Pancreas (tissue), 10 donors: ENCODE measurements around the gene XRCC3. TPM values are rescaled to one million over a fixed set of nuclear protein-coding genes. Genes with fewer than 3 reads are reported as not detected.
A peak's percentile ranks its signal among the peaks of the same experiment; 100 is the strongest.

Experiments
- ATAC-seq, 4 donors: fragments of 200-7000 bp; cut with Tn5 transposase; one replicate each; pipeline versions ENCODE4 v1.8.0 to v1.9.1; 2020; ENCODE audit warnings: mild to moderate bottlenecking in 4 of 4, moderate library complexity in 4 of 4
- DNase-seq, 6 donors: peaks; one replicate each; pipeline ENCODE4 v3.0.0-alpha.2; 2020
- FAIRE-seq: peaks from 2 replicates; lab custom pipeline; 2012; peaks lifted over from hg19 to GRCh38; lab: Jason Lieb, UNC
- H3K27ac ChIP-seq, 4 donors: fragments of 200-600 bp; sonication (generic); 1 replicate in 3 of 4; 2 replicates in 1 of 4; pipeline versions ENCODE4 v1.5.0 to v1.8.0; 2020
- H3K27me3 ChIP-seq, 4 donors: fragments of 200-600 bp; one replicate each; pipeline ENCODE4 v1.8.0; 2021
- H3K36me3 ChIP-seq, 3 donors: fragments of 200-600 bp; sonication (generic) in 1 of 3; one replicate each; pipeline versions ENCODE4 v1.5.0 to v1.8.0; 2020 to 2021
- H3K4me1 ChIP-seq, 3 donors: fragments of 200-600 bp; one replicate each; pipeline ENCODE4 v1.8.0; 2021
- H3K4me3 ChIP-seq, 4 donors: fragments of 200-600 bp; sonication (generic) in 2 of 4; one replicate each; pipeline versions ENCODE4 v1.5.0 to v1.8.0; 2020 to 2021
- H3K9me3 ChIP-seq, 4 donors: fragments of 200-600 bp; one replicate each; pipeline ENCODE4 v1.8.0; 2021
- WGBS, 2 donors: extraction: QIAGEN DNeasy Blood & Tissue Kit; methylation state at CpG; one replicate each; pipeline ENCODE4 v1.1.7; 2013; 5-methylcytosine and 5-hydroxymethylcytosine counted together
- intact Hi-C, 3 donors: fragments of 100-400 bp; cut with DNase I; formaldehyde crosslinking; loops; one replicate each; pipeline versions ENCODE4 v1.11.1 to v1.14.2; 2022
- polyA plus RNA-seq, 2 donors: library from polyadenylated mRNA; stranded (reverse); fragments of 200-250 nt; gene quantifications; one replicate each; pipeline ENCODE4 v1.2.3, GENCODE V29; 2013
- total RNA-seq, 6 donors: library from RNA; stranded (reverse); fragmentation: NEBNext Ultra II Directional in 4 of 6; extraction: Animal tissue kit (Norgen Biotek cat#: 25700) in 4 of 6; gene quantifications; one replicate each; pipeline versions ENCODE4 v1.2.1 to v1.2.4, GENCODE V29; 2021 to 2023
- TF ChIP-seq, protein P1 (sequence below), 4 donors: fragments of 200-600 bp; sonication (generic) in 3 of 4; IDR thresholded peaks; one replicate each; pipeline versions ENCODE4 v1.5.0 to v1.8.0; 2021; ENCODE audit warnings: antibody characterized with exemption in 4 of 4
- donor health status: healthy with polysubstance abuse.
- donor health status: DM: no; HTN: no; CAD: no; lungs with moderate emphysema.
- donor health status: DM: no; HTN: no; CAD: no.
- donor health status: control.
- donor health status: control.
- donor health status: Bipolar disorder and iron deficiency.
- donor health status: DM: yes; HTN: yes; CAD: no.
- donor health status: DM: no; HTN: no; CAD: no.
- donor health status: DM: no; HTN: no; CAD: no.
- donor health status: DM: yes; HTN: yes; CAD: no.

Gene XRCC3
- total and polyA plus RNA-seq, 8 donors = 1.7 to 5.2 (median 3.0) TPM

DNA sequence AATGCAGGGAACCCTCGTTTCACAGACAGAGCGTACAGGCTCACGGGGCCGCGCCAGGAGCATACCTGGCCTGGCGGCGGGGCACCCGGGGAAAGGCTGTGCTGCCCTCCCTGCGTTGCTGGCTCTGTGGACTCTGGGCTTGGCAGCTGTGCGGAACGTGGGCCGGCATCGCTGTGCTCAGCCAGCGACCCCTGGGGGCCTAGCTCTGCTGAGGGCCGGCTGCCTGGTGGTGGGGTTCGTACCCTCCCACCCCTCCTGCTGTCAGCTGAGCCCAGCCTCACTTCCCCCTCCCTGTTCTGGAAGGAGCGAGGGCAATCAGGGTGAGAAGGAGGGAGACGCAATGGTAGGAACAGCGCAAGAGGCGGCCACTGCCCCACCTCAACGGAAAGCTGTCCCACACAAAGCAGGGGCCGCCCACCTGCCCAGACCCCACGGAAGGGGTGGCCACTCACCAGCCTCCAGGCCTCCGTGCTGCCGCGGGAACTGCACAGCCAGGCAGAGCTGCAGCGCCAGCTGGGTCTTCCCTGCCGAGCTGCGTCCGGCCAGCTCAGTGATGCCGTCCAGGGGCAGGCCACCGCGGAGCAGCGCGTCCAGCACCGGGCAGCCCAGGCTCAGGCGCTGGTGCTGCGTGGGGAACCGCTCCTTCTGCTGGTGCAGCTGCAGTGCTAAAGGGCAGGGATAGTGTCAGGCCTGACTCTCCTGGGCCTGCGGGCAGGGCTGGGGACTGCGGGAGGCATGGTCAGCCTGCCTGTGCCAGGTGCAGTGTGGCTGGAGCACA, 8.5 kb downstream of the XRCC3 start:
- Histone ChIP-seq H3K27me3 (no peaks in the 10 kb centered on the region), H3K4me3 (no peak overlapping the region), H3K9me3 (no peaks in the 10 kb centered on the region), H3K27ac (no peak overlapping the region), H3K36me3 (peaks cover 0 to 7% (median 0%) of the 10 kb centered on the region in 3 donors), H3K4me1 (no peaks in the 10 kb centered on the region)
- peak in 3 of 6 donors; percentile 13 to 69 (median 26) for DNase-seq
- no peak for ATAC-seq
- no peak for FAIRE-seq
- intact Hi-C loops = no loop called here
- TF ChIP-seq, protein P1, sequence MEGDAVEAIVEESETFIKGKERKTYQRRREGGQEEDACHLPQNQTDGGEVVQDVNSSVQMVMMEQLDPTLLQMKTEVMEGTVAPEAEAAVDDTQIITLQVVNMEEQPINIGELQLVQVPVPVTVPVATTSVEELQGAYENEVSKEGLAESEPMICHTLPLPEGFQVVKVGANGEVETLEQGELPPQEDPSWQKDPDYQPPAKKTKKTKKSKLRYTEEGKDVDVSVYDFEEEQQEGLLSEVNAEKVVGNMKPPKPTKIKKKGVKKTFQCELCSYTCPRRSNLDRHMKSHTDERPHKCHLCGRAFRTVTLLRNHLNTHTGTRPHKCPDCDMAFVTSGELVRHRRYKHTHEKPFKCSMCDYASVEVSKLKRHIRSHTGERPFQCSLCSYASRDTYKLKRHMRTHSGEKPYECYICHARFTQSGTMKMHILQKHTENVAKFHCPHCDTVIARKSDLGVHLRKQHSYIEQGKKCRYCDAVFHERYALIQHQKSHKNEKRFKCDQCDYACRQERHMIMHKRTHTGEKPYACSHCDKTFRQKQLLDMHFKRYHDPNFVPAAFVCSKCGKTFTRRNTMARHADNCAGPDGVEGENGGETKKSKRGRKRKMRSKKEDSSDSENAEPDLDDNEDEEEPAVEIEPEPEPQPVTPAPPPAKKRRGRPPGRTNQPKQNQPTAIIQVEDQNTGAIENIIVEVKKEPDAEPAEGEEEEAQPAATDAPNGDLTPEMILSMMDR (IDR thresholded peaks at IDR 0.05) = no peak
- WGBS, 2 donors = 89 to 92% methylated on average over 41 of the region's 41 CpGs

DNA sequence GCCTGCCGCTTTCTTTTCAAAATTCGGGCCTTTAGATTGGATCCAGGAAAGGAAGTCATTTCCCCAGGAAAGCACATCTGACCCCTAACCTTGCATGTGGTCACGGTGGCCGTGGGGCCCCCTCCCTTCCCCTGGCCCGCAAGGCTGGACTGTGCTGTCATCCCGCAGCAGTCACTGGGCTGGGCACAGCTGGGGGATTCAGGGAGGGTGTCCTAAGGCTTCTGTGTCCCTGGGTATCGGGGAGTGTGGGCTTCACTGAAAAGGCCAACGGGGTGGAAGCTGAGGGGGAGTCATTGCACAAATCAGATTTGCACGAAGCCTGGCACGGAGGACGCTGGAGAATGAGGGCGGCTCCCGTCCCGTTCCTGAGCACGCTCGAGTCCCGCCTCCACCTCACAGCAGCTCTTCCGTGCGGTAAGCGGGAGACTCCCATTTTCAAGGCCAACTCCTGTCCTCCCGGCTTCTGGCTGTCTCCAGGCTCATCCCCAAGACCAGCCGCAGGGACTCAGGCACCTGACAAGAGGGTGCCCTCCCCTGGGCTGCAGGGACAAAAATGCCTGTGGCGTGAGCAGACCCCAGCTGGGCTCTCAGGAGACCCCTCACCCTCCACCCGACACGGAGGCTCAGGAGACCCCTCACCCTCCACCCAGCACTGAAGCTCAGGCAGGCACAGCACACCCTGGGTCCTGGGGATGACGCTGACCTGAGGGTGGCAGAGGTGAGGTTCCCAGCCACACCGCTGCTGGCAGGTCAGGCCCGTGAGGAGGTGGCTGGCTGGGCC, 9.6 kb downstream of the XRCC3 start:
- Histone ChIP-seq H3K36me3 (peaks cover 0 to 8% (median 0%) of the 10 kb centered on the region in 3 donors), H3K4me1 (no peaks in the 10 kb centered on the region), H3K9me3 (no peaks in the 10 kb centered on the region), H3K4me3 (no peak overlapping the region), H3K27me3 (no peaks in the 10 kb centered on the region), H3K27ac (peak overlapping the region in 1 of 4 donors; percentile 54)
- intact Hi-C loops = no loop called here
- peak in 1 of 4 donors; percentile 4 for ATAC-seq
- FAIRE-seq = no peak
- peak in 1 of 6 donors; percentile 70 for DNase-seq
- 80 to 82% methylated on average over 28 of the region's 28 CpGs for whole genome bisulfite sequencing, 2 donors
- TF ChIP-seq, protein P1 (IDR thresholded peaks at IDR 0.05) = no peak

DNA sequence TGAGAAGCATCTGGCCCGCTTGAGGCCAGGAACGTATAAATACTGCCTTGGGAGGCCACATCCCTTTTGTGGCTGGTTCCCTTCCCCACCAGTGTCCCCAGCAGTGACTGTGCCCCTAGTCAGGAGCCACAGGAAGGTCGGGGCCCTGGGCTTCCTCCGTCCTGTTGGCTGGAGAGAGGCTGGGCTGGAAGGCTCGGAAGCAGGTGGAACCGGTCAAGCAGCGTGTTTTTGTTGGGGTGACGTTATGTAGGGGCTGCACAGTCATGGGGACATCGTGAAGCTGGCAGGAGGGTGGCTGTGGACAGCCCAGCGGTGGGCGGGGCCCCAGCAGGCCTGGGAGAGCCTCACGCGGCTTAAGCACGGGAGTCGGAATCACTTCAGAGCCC, 10.1 kb downstream of the XRCC3 start:
- FAIRE-seq = no peak
- 80 to 86% methylated on average over 15 of the region's 15 CpGs for WGBS, 2 donors

DNA sequence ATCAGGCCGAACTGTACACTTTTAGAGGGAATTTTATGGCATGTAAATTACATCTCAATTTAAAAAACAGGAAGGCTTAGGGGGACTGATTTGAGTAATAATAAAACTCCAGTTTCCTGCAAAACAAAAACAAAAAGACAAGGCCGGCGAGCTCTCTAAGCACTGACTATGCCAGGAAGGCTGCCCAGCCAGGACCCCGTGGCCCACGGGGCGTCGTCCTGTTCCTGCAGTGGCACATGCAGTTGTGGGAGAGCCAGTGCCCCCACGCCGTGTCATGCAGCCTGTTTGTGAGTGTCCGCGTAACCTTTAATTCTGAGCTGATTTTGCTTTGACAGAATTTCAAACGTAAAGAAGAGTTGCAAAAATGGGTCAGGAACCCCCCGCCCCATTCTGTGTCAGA, 10.5 kb downstream of the XRCC3 start:
- DNase-seq (peak in 1 of 6 donors; percentile 20), FAIRE-seq (no peak), ATAC-seq (no peak)
- H3K9me3 ChIP-seq = no peaks in the 10 kb centered on the region
- no peak overlapping the region for H3K4me3 ChIP-seq
- no peaks in the 10 kb centered on the region for H3K4me1 ChIP-seq
- 83 to 87% methylated on average over 13 of the region's 13 CpGs for WGBS, 2 donors
- intact Hi-C loops = no loop called here
- peak overlapping the region in 1 of 4 donors; percentile 54 for H3K27ac ChIP-seq
- no peaks in the 10 kb centered on the region for H3K27me3 ChIP-seq
- TF ChIP-seq, protein P1 (IDR thresholded peaks at IDR 0.05) = no peak
- H3K36me3 ChIP-seq = peaks cover 0 to 8% (median 0%) of the 10 kb centered on the region in 3 donors

More for the DNA sequence above, 10.1 kb downstream of the XRCC3 start:
- DNase-seq (peak in 2 of 6 donors; percentile 50 to 64), ATAC-seq (peak; percentile 23 to 59 (median 45))
- intact Hi-C loops = no loop called here
- Histone ChIP-seq H3K27ac (peak overlapping the region in 1 of 4 donors; percentile 54), H3K4me3 (no peak overlapping the region), H3K36me3 (peaks cover 0 to 8% (median 0%) of the 10 kb centered on the region in 3 donors), H3K9me3 (no peaks in the 10 kb centered on the region), H3K4me1 (no peaks in the 10 kb centered on the region), H3K27me3 (no peaks in the 10 kb centered on the region)
- TF ChIP-seq, protein P1 (IDR thresholded peaks at IDR 0.05) = no peak
